Vagina (tissue), 2 donors: ENCODE measurements around the gene STIM2.

Source experiments
- POLR2A ChIP-seq, 2 donors: fragments of 450-650 bp; IDR thresholded peaks; one replicate each; pipeline ENCODE4 v1.6.1; 2017; ENCODE audit warnings: antibody characterized with exemption in 2 of 2, mild to moderate bottlenecking in 2 of 2, moderate library complexity in 2 of 2
- TF ChIP-seq, protein P1 (sequence below), 3 experiments: fragments of 450-650 bp in 2 of 3; fragments of 200-600 bp in 1 of 3; sonication (generic) in 1 of 3; IDR thresholded peaks; one replicate each; pipeline ENCODE4 v1.5.1; 2017 to 2019; ENCODE audit warnings: antibody characterized with exemption in 3 of 3, mild to moderate bottlenecking in 2 of 3, moderate library complexity in 2 of 3

DNA sequence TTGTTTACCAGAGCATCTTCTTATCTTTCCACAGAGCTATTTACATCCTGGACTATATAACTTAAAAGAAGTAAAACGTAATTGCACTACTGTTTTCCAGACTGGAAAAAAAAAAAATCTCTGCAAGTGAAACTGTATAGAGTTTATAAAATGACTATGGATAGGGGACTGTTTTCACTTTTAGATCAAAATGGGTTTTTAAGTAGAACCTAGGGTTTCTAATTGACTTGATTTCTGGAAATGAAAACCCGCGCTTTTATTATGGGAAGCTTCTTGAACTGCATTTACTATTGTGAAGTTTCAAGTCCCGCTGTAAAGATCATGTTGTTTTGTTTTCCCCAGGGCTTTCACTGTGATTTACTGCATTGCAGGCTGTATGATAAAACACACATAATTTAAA lies 162.7 kb downstream of the STIM2 start:
- TF ChIP-seq, protein P1, sequence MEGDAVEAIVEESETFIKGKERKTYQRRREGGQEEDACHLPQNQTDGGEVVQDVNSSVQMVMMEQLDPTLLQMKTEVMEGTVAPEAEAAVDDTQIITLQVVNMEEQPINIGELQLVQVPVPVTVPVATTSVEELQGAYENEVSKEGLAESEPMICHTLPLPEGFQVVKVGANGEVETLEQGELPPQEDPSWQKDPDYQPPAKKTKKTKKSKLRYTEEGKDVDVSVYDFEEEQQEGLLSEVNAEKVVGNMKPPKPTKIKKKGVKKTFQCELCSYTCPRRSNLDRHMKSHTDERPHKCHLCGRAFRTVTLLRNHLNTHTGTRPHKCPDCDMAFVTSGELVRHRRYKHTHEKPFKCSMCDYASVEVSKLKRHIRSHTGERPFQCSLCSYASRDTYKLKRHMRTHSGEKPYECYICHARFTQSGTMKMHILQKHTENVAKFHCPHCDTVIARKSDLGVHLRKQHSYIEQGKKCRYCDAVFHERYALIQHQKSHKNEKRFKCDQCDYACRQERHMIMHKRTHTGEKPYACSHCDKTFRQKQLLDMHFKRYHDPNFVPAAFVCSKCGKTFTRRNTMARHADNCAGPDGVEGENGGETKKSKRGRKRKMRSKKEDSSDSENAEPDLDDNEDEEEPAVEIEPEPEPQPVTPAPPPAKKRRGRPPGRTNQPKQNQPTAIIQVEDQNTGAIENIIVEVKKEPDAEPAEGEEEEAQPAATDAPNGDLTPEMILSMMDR (IDR thresholded peaks at IDR 0.05), result no peak
- TF ChIP-seq POLR2A (IDR thresholded peaks at IDR 0.05), result no peak
